Neural crest cell (in vitro differentiated cells): Measurements from ENCODE around the gene WDR70. TPM values are rescaled to one million over a fixed set of nuclear protein-coding genes. Genes with fewer than 3 reads are reported as not detected.

Experiments
- DNase-seq: peaks from one replicate; pipeline ENCODE4 v3.0.0; 2021; ENCODE audit warnings: low read depth, mixed read lengths, low spot score
- H3K27ac Mint-ChIP-seq: one replicate; pipeline ENCODE4 v1.8.0; 2021; ENCODE audit warnings: mild to moderate bottlenecking, mixed read lengths; ENCODE audit not compliant: unreplicated experiment
- H3K27me3 Mint-ChIP-seq: 2 replicates; pipeline ENCODE4 v1.8.0; 2021; ENCODE audit warnings: low read depth, mild to moderate bottlenecking, mixed read lengths
- H3K36me3 Mint-ChIP-seq: 2 replicates; pipeline ENCODE4 v1.8.0; 2021; ENCODE audit warnings: low read depth, mild to moderate bottlenecking, mixed read lengths
- H3K4me1 Mint-ChIP-seq: 2 replicates; pipeline ENCODE4 v1.8.0; 2021; ENCODE audit warnings: mixed read lengths
- H3K4me3 Mint-ChIP-seq: one replicate; pipeline ENCODE4 v1.8.0; 2021; ENCODE audit warnings: mild to moderate bottlenecking, mixed read lengths
- H3K9me3 Mint-ChIP-seq: 2 replicates; pipeline ENCODE4 v1.8.0; 2021; ENCODE audit warnings: mixed read lengths
- total RNA-seq: library from RNA; stranded (reverse); gene quantifications from 2 replicates; pipeline ENCODE4 v1.2.1, GENCODE V29; 2021
- TF ChIP-seq, protein P1 (sequence below): fragments of 200-600 bp; sonication (generic); conservative IDR thresholded peaks from 2 replicates; pipeline ENCODE4 v1.5.0; 2021; ENCODE audit warnings: antibody characterized with exemption, mild to moderate bottlenecking

WDR70 gene
- total RNA-seq, 1 donor from 2014 or later, result 46.5 TPM

DNA sequence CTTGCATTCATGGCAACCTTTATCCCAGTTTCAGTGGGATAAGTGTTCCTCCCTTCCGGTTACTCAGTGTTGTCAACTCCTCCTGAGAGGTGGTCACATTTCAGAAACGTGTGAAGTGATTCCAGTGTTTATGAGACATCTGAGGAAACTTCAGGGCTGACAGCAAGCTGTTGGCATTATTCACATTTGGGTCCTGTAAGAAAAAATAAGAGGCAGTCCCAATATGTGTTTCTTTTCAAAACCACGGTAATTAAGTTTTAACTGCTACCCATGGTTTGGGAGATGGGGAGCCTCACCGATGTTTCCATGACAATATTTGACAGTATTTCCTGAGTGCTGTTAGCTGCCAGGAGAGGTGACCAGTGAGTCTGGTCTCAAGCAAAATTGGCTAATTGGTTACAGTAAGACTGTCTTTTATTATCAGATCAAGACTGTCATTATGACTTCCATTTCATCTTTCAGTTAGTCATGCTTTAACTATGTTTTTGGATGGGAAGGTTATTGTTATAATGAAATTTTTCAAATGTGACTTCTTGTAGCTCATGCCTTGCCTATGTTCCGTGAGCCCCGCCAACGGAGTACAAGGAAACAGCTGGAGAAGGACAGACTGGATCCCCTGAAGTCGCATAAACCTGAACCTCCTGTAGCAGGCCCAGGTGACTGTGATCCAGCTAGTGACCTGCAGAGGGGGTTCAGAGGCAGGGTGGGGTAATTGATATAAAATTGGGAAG is 345.4 kb downstream of the WDR70 start:
- no peaks in the 10 kb centered on the region for H3K27me3 Mint-ChIP-seq
- no peaks in the 10 kb centered on the region for H3K9me3 Mint-ChIP-seq
- DNase-seq, result no peak
- TF ChIP-seq, protein P1, sequence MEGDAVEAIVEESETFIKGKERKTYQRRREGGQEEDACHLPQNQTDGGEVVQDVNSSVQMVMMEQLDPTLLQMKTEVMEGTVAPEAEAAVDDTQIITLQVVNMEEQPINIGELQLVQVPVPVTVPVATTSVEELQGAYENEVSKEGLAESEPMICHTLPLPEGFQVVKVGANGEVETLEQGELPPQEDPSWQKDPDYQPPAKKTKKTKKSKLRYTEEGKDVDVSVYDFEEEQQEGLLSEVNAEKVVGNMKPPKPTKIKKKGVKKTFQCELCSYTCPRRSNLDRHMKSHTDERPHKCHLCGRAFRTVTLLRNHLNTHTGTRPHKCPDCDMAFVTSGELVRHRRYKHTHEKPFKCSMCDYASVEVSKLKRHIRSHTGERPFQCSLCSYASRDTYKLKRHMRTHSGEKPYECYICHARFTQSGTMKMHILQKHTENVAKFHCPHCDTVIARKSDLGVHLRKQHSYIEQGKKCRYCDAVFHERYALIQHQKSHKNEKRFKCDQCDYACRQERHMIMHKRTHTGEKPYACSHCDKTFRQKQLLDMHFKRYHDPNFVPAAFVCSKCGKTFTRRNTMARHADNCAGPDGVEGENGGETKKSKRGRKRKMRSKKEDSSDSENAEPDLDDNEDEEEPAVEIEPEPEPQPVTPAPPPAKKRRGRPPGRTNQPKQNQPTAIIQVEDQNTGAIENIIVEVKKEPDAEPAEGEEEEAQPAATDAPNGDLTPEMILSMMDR, result no peak
- no peak overlapping the region for H3K4me3 Mint-ChIP-seq
- H3K4me1 Mint-ChIP-seq, result peaks cover 10% of the 10 kb centered on the region
- peaks cover 6% of the 10 kb centered on the region for H3K36me3 Mint-ChIP-seq
- peak overlapping the region; percentile 23 for H3K27ac Mint-ChIP-seq

DNA sequence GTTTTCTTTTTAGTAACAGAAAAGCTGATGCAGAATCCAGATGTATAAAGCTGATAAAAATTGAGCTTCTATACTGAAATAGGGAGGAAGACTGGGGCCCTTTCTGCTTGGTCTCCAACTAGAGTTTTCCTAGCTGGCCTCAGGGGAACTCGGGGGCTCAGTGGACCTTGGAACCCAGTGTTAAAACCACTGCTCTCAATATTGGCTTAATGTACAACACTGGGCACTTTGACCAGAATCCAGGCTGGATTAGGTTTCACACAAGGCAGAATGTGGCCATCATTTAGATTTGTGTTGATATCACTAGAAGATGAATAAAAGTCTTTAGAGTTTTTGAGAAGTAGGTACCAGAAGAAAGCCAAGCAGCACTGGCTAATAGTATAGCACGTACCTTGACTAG is 346.1 kb downstream of the WDR70 start:
- Mint-ChIP-seq H3K27ac (no peak overlapping the region), H3K36me3 (peaks cover 6% of the 10 kb centered on the region), H3K4me1 (peaks cover 10% of the 10 kb centered on the region), H3K27me3 (no peaks in the 10 kb centered on the region), H3K4me3 (no peak overlapping the region), H3K9me3 (no peaks in the 10 kb centered on the region)
- TF ChIP-seq, protein P1, result no peak
- no peak for DNase-seq

DNA sequence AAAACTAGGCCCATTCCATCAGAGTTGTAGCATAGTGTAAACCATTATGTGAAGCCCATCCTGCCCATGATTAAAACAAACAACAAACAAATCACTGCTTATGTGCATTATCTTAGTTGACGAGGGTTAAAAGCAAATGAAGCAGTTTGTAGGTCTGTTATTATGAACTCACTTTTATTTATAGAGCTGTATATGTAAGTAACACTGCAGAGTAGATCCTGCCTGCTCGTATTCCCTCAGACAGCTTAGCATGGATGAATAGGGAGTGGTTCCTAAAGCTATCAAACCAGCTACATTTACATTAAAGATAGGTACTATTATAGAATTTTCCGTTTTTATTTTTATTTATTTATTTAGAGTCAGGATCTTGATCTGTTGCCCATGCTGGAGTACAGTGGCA is 348.1 kb downstream of the WDR70 start:
- Mint-ChIP-seq H3K4me1 (peaks cover 6% of the 10 kb centered on the region), H3K27ac (no peak overlapping the region), H3K27me3 (no peaks in the 10 kb centered on the region), H3K36me3 (peaks cover 6% of the 10 kb centered on the region), H3K4me3 (no peak overlapping the region), H3K9me3 (no peaks in the 10 kb centered on the region)
- TF ChIP-seq, protein P1, result no peak
- no peak for DNase-seq

DNA sequence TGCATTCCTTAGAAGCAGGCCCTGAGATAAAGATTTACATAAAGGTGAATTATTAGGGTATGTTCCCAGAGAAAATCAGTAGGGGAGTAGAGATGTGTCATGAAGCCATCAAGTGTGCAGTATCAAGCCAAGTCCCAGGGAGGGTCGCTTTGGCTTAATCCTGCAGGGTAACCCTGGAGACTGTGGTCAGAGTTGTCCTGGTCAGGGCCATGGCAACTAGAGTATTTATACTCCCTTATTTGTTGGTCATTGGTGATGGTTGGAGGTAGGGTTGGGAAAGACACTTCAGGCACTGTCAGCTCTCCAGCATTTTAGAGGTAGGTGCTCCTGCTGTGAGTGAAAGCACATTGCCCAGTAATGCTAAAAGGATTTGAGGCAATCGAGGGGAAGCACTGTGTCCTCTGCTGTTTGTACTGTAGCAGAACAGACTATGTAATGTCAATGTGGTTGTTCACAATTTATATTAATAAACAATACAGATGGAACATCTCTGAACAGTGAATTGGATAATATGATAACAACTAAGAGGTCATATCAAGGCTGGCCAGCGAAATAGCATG is 351.9 kb downstream of the WDR70 start:
- TF ChIP-seq, protein P1, result no peak
- H3K4me3 Mint-ChIP-seq, result no peak overlapping the region
- H3K27me3 Mint-ChIP-seq, result no peaks in the 10 kb centered on the region
- H3K4me1 Mint-ChIP-seq, result peaks cover 12% of the 10 kb centered on the region
- no peak for DNase-seq
- no peak overlapping the region for H3K27ac Mint-ChIP-seq
- H3K9me3 Mint-ChIP-seq, result no peaks in the 10 kb centered on the region
- H3K36me3 Mint-ChIP-seq, result peaks cover 6% of the 10 kb centered on the region

DNA sequence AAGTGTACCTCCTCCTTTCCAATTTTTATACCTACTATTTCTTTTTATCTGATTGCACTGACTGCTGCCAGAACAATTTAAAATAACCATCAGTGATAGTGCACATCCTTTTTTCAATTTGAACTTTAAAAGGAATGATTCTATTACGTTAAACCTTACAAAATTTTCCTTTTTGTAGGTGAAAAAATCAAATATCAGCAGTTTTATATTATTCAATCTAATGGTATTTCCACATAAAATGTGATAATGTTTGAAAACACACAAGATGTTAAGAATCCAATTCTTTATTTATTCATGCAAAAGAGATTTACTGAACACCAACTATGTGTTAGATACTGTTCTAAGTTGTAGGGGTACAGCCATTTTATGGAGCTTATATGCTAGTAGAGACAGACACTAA is 355.0 kb downstream of the WDR70 start:
- H3K36me3 Mint-ChIP-seq, result peaks cover 2% of the 10 kb centered on the region
- TF ChIP-seq, protein P1, result no peak
- no peaks in the 10 kb centered on the region for H3K27me3 Mint-ChIP-seq
- H3K4me3 Mint-ChIP-seq, result no peak overlapping the region
- DNase-seq, result no peak
- H3K9me3 Mint-ChIP-seq, result no peaks in the 10 kb centered on the region
- peaks cover 31% of the 10 kb centered on the region for H3K4me1 Mint-ChIP-seq
- no peak overlapping the region for H3K27ac Mint-ChIP-seq
